Fibroblast of mammary gland (primary cell): ENCODE measurements around the gene SPI1.
A peak's percentile ranks its signal among the peaks of the same experiment; 100 is the strongest.

Experiments
- DNase-seq: peaks from one replicate; pipeline ENCODE4 v3.0.0-alpha.2; 2010; ENCODE audit warnings: low read depth
- H3K4me3 ChIP-seq: 2 replicates; pipeline ENCODE4 v1.5.1; 2011; ENCODE audit warnings: low read depth, mild to moderate bottlenecking, low read length, moderate library complexity; ENCODE audit not compliant: control insufficient read depth
- CTCF ChIP-seq: conservative IDR thresholded peaks from 2 replicates; pipeline ENCODE4 v1.5.1; 2011; ENCODE audit warnings: low read depth, low read length, inconsistent platforms; ENCODE audit not compliant: control insufficient read depth, insufficient read depth

SPI1 gene

GRCh38 chr11:47378010-47378835 is at the start of gene SPI1:
TSS of gene SPI1 (minus strand) at chr11:47378547. CDS start at chr11:47378353, 194 bp downstream.
- no peak for DNase-seq
- H3K4me3 ChIP-seq, result no peak within 1 kb of the TSS
- no peak for TF ChIP-seq CTCF

GRCh38 chr11:47426062-47426956 is 48.0 kb upstream of the SPI1 start, which contains the start of gene PSMC3:
TSS of gene PSMC3 (minus strand) at chr11:47426439. CDS start at chr11:47426279, 160 bp downstream.
- peak; percentile 93 for DNase-seq
- TF ChIP-seq CTCF, result no peak
- peak within 1 kb of the TSS; percentile 99 for H3K4me3 ChIP-seq

DNA sequence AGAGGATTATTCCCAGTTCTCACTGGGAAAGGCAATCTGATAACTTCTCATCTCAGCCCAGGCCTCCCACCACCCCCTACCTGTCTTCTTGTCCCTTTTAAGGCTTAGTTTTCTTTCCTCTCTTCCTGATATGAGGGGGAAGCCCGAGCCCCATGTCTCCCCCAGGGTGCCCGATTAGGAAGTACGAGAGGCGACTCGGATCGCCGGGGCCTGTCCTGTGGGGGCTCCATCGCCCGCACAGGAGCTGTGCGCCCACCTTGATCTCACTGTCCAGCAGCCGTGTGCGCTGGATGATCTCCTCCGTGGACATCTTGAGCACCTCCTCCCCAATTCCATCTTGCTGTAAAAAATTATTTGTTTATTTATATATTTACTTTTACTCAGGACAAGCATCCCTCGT is 47.3 kb upstream of the SPI1 start:
- H3K4me3 ChIP-seq, result peak overlapping the region; percentile 99
- no peak for DNase-seq
- TF ChIP-seq CTCF, result no peak

- H3K4me3 ChIP-seq, result no peak overlapping the region
- DNase-seq, result no peak
- no peak for TF ChIP-seq CTCF
Measured at GRCh38 chr11:47418454-47419259, 40.3 kb upstream of the SPI1 start.

- TF ChIP-seq CTCF, result no peak
- no peak overlapping the region for H3K4me3 ChIP-seq
- no peak for DNase-seq
Measured at GRCh38 chr11:47417712-47418111, 39.4 kb upstream of the SPI1 start.

DNA sequence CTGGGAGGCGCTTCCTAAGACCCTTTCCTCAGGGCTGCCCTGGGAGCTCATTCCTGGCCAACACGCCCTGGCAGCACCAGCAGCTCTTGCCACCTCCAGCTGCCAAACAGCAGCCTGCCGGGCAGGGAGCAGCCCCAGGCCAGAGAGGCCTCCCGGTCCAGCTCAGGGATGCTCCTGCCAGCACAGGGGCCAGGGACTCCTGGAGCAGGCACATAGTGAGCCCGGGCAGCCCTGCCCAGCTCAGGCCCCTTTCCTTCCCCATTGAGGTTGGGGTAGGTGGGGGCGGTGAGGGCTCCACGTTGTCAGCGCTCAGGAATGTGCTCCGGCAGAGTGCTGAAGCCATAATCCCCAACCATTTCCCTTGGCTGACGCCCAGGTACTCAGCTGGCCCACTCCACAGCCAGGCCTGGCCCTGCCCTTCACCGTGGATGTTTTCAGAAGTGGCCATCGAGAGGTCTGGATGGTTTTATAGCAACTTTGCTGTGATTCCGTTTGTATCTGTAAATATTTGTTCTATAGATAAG is 37.7 kb upstream of the SPI1 start:
- peak; percentile 95 for DNase-seq
- H3K4me3 ChIP-seq, result no peak overlapping the region
- TF ChIP-seq CTCF, result no peak
